ENCODE results near the gene CHML.

GRCh38 chr1:241644259-241644658, 4.1 kb upstream of the CHML start:
- no peak for TF ChIP-seq CTCF (IDR thresholded peaks at IDR 0.05)
- TF ChIP-seq POLR2A (IDR thresholded peaks at IDR 0.05) = no peak

Measured in esophagus squamous epithelium (tissue), 4 donors.